ENCODE data around the gene TESK1.
A peak's percentile ranks its signal among the peaks of the same experiment; 100 is the strongest.
"Not testable (repeated sequence)": the region's sequence is repeated elsewhere in the genome, so short reads cannot be mapped to it uniquely, and the experiment has no call there.

The TESK1 gene

GRCh38 chr9:35604578-35605350 lies at the start of gene TESK1:
TESK1 (plus strand) TSS chr9:35605262; CDS start chr9:35605620, 358 bp downstream.
- peak; percentile 74 for DNase-seq

- no peak for DNase-seq
Observed at GRCh38 chr9:35555881-35556280, 49.2 kb upstream of the TESK1 start.

- no peak for DNase-seq
Observed at GRCh38 chr9:35556776-35557175, 48.3 kb upstream of the TESK1 start.

GRCh38 chr9:35557320-35557719 lies 47.7 kb upstream of the TESK1 start:
- no peak for DNase-seq

- DNase-seq = no peak
Observed at GRCh38 chr9:35558185-35558584, 46.9 kb upstream of the TESK1 start.

GRCh38 chr9:35559792-35560530 lies 45.1 kb upstream of the TESK1 start:
- no peak for DNase-seq

GRCh38 chr9:35560625-35561337 lies 44.3 kb upstream of the TESK1 start:
- no peak for DNase-seq

GRCh38 chr9:35561468-35562261 lies 43.4 kb upstream of the TESK1 start:
- DNase-seq = no peak

GRCh38 chr9:35562895-35563780 lies 41.9 kb upstream of the TESK1 start:
- no peak for DNase-seq

GRCh38 chr9:35563791-35564197 lies 41.3 kb upstream of the TESK1 start:
- no peak for DNase-seq

GRCh38 chr9:35564658-35565061 lies 40.4 kb upstream of the TESK1 start:
- DNase-seq = no peak

- no peak for DNase-seq
Observed at GRCh38 chr9:35566417-35566816, 38.6 kb upstream of the TESK1 start.

GRCh38 chr9:35568196-35568595 lies 36.9 kb upstream of the TESK1 start:
- no peak for DNase-seq

GRCh38 chr9:35569206-35569605 lies 35.9 kb upstream of the TESK1 start:
- DNase-seq = no peak

GRCh38 chr9:35570709-35571504 lies 34.2 kb upstream of the TESK1 start:
- no peak for DNase-seq

- no peak for DNase-seq
Observed at GRCh38 chr9:35574578-35575122, 30.4 kb upstream of the TESK1 start.

- DNase-seq = no peak
Observed at GRCh38 chr9:35575478-35575877, 29.6 kb upstream of the TESK1 start.

GRCh38 chr9:35577486-35577885 lies 27.6 kb upstream of the TESK1 start:
- DNase-seq = no peak

- no peak for DNase-seq
Observed at GRCh38 chr9:35579130-35579529, 25.9 kb upstream of the TESK1 start.

GRCh38 chr9:35579659-35580227 lies 25.3 kb upstream of the TESK1 start:
- not testable (repeated sequence) for DNase-seq
